Lower leg skin (tissue), 4 donors: Measurements from ENCODE around the gene ZSCAN21. TPM values are rescaled to one million over a fixed set of nuclear protein-coding genes. Genes with fewer than 3 reads are reported as not detected.

Experiments
- DNase-seq, 2 donors: peaks; one replicate each; pipeline ENCODE4 v3.0.0-alpha.2; 2019; ENCODE audit warnings: low spot score in 2 of 2
- H3K4me3 ChIP-seq: fragments of 200-600 bp; sonication (generic); 2 replicates; pipeline ENCODE4 v1.5.1; 2017; ENCODE audit warnings: mild to moderate bottlenecking, low read depth; ENCODE audit not compliant: poor library complexity, severe bottlenecking
- CTCF ChIP-seq, 3 donors: fragments of 450-650 bp; IDR thresholded peaks; one replicate each; pipeline ENCODE4 v1.5.1; 2016; ENCODE audit warnings: antibody characterized with exemption in 3 of 3, mild to moderate bottlenecking in 3 of 3, moderate library complexity in 2 of 3
- POLR2A ChIP-seq, 2 donors: fragments of 450-650 bp; IDR thresholded peaks; one replicate each; pipeline ENCODE4 v1.6.1; 2016 to 2017; ENCODE audit warnings: antibody characterized with exemption in 2 of 2, mild to moderate bottlenecking in 1 of 2, moderate library complexity in 1 of 2
- WGBS, 2 donors: methylation state at CpG; one replicate each; pipeline ENCODE4 v1.1.5; 2018; 5-methylcytosine and 5-hydroxymethylcytosine counted together
- intact Hi-C: fragments of 100-400 bp; cut with DNase I; formaldehyde crosslinking; loops from one replicate; pipeline ENCODE4 v1.15.0; 2023; ENCODE audit warnings: low total_unique reads
- microRNA counts, 2 donors: library from miRNA; unstranded; fragments of <30 nt; microRNA quantifications; one replicate each; lab custom pipeline; 2016
- microRNA-seq, 2 donors: library from miRNA; unstranded; fragments of <30 nt; microRNA quantifications; one replicate each; pipeline ENCODE4, GENCODE V29; 2016; ENCODE audit warnings: borderline replicate concordance in 2 of 2, borderline number of aligned reads in 1 of 2
- total RNA-seq, 4 donors: library from RNA; depleted of rRNA; stranded (reverse); fragments of >200 nt; gene quantifications; one replicate each; pipeline ENCODE4 v1.1.0, GENCODE V29; 2016

ZSCAN21 gene
- total RNA-seq, 4 donors from 2014 or later = 13.2 to 25.5 (median 21.4) TPM

- WGBS, 2 donors = 78 to 83% methylated on average over 25 of the region's 25 CpGs
- no peak for TF ChIP-seq POLR2A (IDR thresholded peaks at IDR 0.05)
- TF ChIP-seq CTCF (IDR thresholded peaks at IDR 0.05) = no peak
- intact Hi-C loops = no loop called here
- no peak overlapping the region for H3K4me3 ChIP-seq
- DNase-seq = no peak
Observed at GRCh38 chr7:100107125-100107737, 57.7 kb downstream of the ZSCAN21 start.

- no peak for DNase-seq
- intact Hi-C loops = no loop called here
- no peak for TF ChIP-seq POLR2A (IDR thresholded peaks at IDR 0.05)
- no peak for TF ChIP-seq CTCF (IDR thresholded peaks at IDR 0.05)
- 84 to 85% methylated on average over 11 of the region's 11 CpGs for WGBS, 2 donors
- H3K4me3 ChIP-seq = no peak overlapping the region
Observed at GRCh38 chr7:100107890-100108289, 58.3 kb downstream of the ZSCAN21 start.

- H3K4me3 ChIP-seq = no peak overlapping the region
- TF ChIP-seq CTCF (IDR thresholded peaks at IDR 0.05) = no peak
- TF ChIP-seq POLR2A (IDR thresholded peaks at IDR 0.05) = no peak
Observed at GRCh38 chr7:100109521-100110163, 60.1 kb downstream of the ZSCAN21 start.

GRCh38 chr7:100111156-100111555, 61.6 kb downstream of the ZSCAN21 start:
- no peak for DNase-seq
- H3K4me3 ChIP-seq = no peak overlapping the region
- intact Hi-C loops = no loop called here
- 88 to 92% methylated on average over 7 of the region's 7 CpGs for WGBS, 2 donors
- TF ChIP-seq CTCF (IDR thresholded peaks at IDR 0.05) (no peak), POLR2A (IDR thresholded peaks at IDR 0.05) (no peak)

More at GRCh38 chr7:100109521-100110163, 60.1 kb downstream of the ZSCAN21 start:
- WGBS, 2 donors = 81 to 88% methylated on average over 12 of the region's 12 CpGs
- intact Hi-C loops = no loop called here
- no peak for DNase-seq

GRCh38 chr7:100111914-100112313, 62.3 kb downstream of the ZSCAN21 start:
- no peak overlapping the region for H3K4me3 ChIP-seq
- TF ChIP-seq POLR2A (IDR thresholded peaks at IDR 0.05) (no peak), CTCF (IDR thresholded peaks at IDR 0.05) (no peak)
- no peak for DNase-seq
- 92% methylated on average over 11 to 12 of the region's 13 CpGs for WGBS, 2 donors
- intact Hi-C loops = no loop called here

MicroRNAs within 50 kb of the gene (microRNA counts, 767-probe panel; counts per million panel counts)
- microRNA hsa-miR-106b-5p (lab: Ali Mortazavi, UCI) (0 to 358 counts per million in 2 donors), microRNA hsa-miR-25-3p (lab: Ali Mortazavi, UCI) (9,387 to 10,601 counts per million in 2 donors), microRNA hsa-miR-93-5p (lab: Ali Mortazavi, UCI) (358 to 9,371 counts per million in 2 donors)

Small RNAs within 50 kb of the gene (microRNA-seq; reads per million reads assigned to microRNA genes)
- gene MIR106B = 1,288 to 1,431 reads per million in 2 donors
- 315 to 382 reads per million in 2 donors for gene MIR25
- 1,854 to 2,253 reads per million in 2 donors for gene MIR93

Other genes with a start within 250 kb of the ZSCAN21 start
- not detected for gene CYP3A43, start 221.8 kb upstream of the ZSCAN21 start, total RNA-seq
- under 1 TPM in 1 of 4 donors, not detected in 3; 0.32 TPM for gene OR2AE1, start 172.7 kb upstream of the ZSCAN21 start, total RNA-seq
- 10 to 100 TPM; 48.4 to 60.0 (median 57.9) TPM for gene TRIM4, start 130.2 kb upstream of the ZSCAN21 start, total RNA-seq
- 1 to 10 TPM in 3 of 4 donors, under 1 TPM in 1; 0.25 to 3.4 (median 1.5) TPM for gene GJC3, start 120.2 kb upstream of the ZSCAN21 start, total RNA-seq
- gene AZGP1, start 73.7 kb upstream of the ZSCAN21 start, total RNA-seq = 1,000 to 10,000 TPM in 2 of 4 donors, 100 to 1,000 TPM in 2; 519 to 1,357 (median 824) TPM
- 10 to 100 TPM; 35.0 to 65.2 (median 50.4) TPM for gene ZKSCAN1, start 34.2 kb upstream of the ZSCAN21 start, total RNA-seq
- 10 to 100 TPM; 16.4 to 25.9 (median 20.8) TPM for gene ZNF3, start 31.9 kb downstream of the ZSCAN21 start, total RNA-seq
- gene COPS6, start 39.2 kb downstream of the ZSCAN21 start, total RNA-seq = 10 to 100 TPM; 22.3 to 42.7 (median 30.0) TPM
- 10 to 100 TPM; 41.5 to 52.2 (median 50.4) TPM for gene MCM7, start 51.6 kb downstream of the ZSCAN21 start, total RNA-seq
- 10 to 100 TPM; 18.6 to 24.6 (median 21.0) TPM for gene AP4M1, start 51.9 kb downstream of the ZSCAN21 start, total RNA-seq
- gene TAF6, start 69.6 kb downstream of the ZSCAN21 start, total RNA-seq = 10 to 100 TPM; 37.1 to 74.3 (median 42.1) TPM
- gene CNPY4, start 69.9 kb downstream of the ZSCAN21 start, total RNA-seq = 1 to 10 TPM; 3.8 to 8.4 (median 6.5) TPM
- 1 to 10 TPM; 1.6 to 8.7 (median 6.0) TPM for gene MBLAC1, start 77.2 kb downstream of the ZSCAN21 start, total RNA-seq
- 100 to 1,000 TPM; 601 to 803 (median 717) TPM for gene LAMTOR4, start 99.1 kb downstream of the ZSCAN21 start, total RNA-seq
- gene TRAPPC14, start 108.9 kb downstream of the ZSCAN21 start, total RNA-seq = 10 to 100 TPM; 20.8 to 46.5 (median 25.2) TPM
- gene GAL3ST4, start 118.8 kb downstream of the ZSCAN21 start, total RNA-seq = 10 to 100 TPM; 25.3 to 36.1 (median 27.2) TPM
- gene GPC2, start 127.6 kb downstream of the ZSCAN21 start, total RNA-seq = 10 to 100 TPM in 3 of 4 donors, 1 to 10 TPM in 1; 7.3 to 27.4 (median 11.8) TPM
- 1 to 10 TPM in 2 of 4 donors, under 1 TPM in 2; 0.34 to 1.8 (median 1.0) TPM for gene STAG3, start 128.1 kb downstream of the ZSCAN21 start, total RNA-seq
- gene PVRIG, start 170.2 kb downstream of the ZSCAN21 start, total RNA-seq = under 1 TPM in 2 of 4 donors, not detected in 2; 0.13 to 0.51 TPM